Parathyroid adenoma (tissue), 2 donors: ENCODE measurements around the gene MRFAP1.

Experiments
- H2AFZ ChIP-seq: fragments of 300-600 bp; sonication (generic); one replicate; pipeline ENCODE4 v1.7.0; 2017; ENCODE audit warnings: antibody characterized with exemption, mild to moderate bottlenecking
- H3K27ac ChIP-seq: fragments of 300-600 bp; sonication (generic); one replicate; pipeline ENCODE4 v1.7.0; 2017
- H3K27me3 ChIP-seq: fragments of 300-600 bp; sonication (generic); one replicate; pipeline ENCODE4 v1.7.0; 2017; ENCODE audit warnings: low read length; ENCODE audit not compliant: control insufficient read depth, insufficient read depth
- H3K36me3 ChIP-seq: fragments of 300-600 bp; sonication (generic); one replicate; pipeline ENCODE4 v1.7.0; 2017; ENCODE audit warnings: low read length; ENCODE audit not compliant: control insufficient read depth, insufficient read depth
- H3K4me1 ChIP-seq: fragments of 300-600 bp; sonication (generic); one replicate; pipeline ENCODE4 v1.7.0; 2017; ENCODE audit warnings: control low read depth
- H3K4me2 ChIP-seq: fragments of 300-600 bp; sonication (generic); one replicate; pipeline ENCODE4 v1.7.0; 2017; ENCODE audit warnings: low read length
- H3K4me3 ChIP-seq: fragments of 300-600 bp; sonication (generic); one replicate; pipeline ENCODE4 v1.7.0; 2017; ENCODE audit warnings: low read depth, low read length
- H3K79me2 ChIP-seq: fragments of 300-600 bp; sonication (generic); one replicate; pipeline ENCODE4 v1.7.0; 2017; ENCODE audit warnings: control low read depth
- H3K9ac ChIP-seq: fragments of 300-600 bp; sonication (generic); one replicate; pipeline ENCODE4 v1.7.0; 2017; ENCODE audit warnings: mild to moderate bottlenecking
- H3K9me3 ChIP-seq: fragments of 300-600 bp; sonication (generic); one replicate; pipeline ENCODE4 v1.7.0; 2017; ENCODE audit warnings: low read length; ENCODE audit not compliant: control insufficient read depth
- CTCF ChIP-seq: fragments of 300-600 bp; sonication (generic); IDR thresholded peaks from one replicate; pipeline ENCODE4 v1.7.0; 2017; ENCODE audit warnings: antibody characterized with exemption, mild to moderate bottlenecking
- donor health status: primary hyperparathyroidism.

Gene MRFAP1

DNA sequence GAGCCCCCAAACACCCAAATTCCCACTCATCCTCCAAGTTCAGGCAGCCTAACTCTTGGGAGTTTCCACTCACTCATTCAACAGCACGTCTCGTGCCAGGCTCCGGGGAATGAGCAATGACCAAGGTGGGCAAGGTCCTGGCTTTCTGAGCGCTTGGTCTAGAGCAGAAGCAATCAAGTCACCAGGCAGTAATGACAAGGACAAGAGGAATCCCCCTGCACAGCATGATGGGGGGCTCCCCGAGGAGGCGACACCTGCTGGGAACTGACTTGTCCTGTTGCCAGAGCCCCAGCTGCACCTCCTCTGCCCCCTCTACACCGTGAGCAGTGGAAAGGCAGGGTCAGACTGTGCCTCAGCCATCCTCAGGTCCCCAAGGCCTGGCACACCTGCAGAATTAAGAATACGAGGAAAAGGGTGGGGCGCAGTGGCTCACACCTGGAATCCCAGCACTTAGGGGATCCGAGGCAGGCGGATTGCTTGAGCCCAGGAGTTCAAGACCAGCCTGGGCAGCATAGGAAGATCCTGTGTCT is 25.7 kb upstream of the MRFAP1 start:
- no peak overlapping the region for H2AFZ ChIP-seq
- no peak overlapping the region for H3K27ac ChIP-seq
- no peak overlapping the region for H3K9ac ChIP-seq
- H3K27me3 ChIP-seq = no peaks in the 10 kb centered on the region
- H3K4me1 ChIP-seq = no peaks in the 10 kb centered on the region
- H3K4me3 ChIP-seq = no peak overlapping the region
- no peaks in the 10 kb centered on the region for H3K36me3 ChIP-seq
- TF ChIP-seq CTCF = no peak
- H3K9me3 ChIP-seq = no peaks in the 10 kb centered on the region
- H3K79me2 ChIP-seq = no peaks in the 10 kb centered on the region
- H3K4me2 ChIP-seq = no peak overlapping the region

DNA sequence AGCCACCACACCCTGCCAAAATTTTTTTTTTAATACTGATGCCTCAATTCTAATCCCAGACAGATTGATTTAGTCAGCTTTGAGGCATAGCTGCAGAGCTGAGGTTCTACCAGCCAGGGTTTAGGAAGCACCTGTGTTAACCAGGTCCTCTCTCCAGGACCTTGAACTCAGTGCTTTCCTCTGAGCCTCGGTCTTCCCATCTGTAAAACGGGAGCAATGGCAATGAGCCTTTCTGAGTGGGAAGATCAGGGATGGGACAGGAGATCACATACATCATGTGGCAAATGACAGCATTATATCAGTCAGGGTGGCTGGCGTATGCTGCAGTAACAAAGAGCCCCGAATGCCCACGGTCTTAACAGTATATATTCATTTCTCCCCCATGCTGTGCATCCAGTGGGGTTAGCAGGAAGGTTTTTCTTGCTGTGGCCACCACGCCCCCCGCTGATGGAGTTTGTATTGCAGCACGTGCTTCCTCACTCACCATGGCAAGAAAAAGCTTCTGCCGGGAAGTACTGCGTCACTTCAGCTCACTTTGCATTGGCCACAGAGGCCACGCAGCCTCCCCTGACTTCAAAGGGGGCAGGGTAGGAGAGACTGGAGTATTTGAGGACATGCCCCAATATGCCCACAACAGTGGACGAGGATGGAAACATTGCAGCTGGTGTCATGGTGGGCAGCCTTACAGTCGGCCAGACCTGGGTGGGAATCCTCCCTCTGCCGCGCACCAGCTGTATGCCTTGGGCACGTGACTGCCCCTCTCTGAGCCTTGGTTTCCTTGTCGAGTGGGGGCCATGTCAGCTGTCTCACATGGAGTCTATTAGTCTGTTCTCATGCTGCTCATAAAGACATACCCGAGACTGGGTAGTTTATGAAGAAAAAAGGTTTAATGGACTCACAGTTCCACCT is 24.1 kb upstream of the MRFAP1 start:
- no peak overlapping the region for H3K27ac ChIP-seq
- no peak overlapping the region for H3K9ac ChIP-seq
- no peak overlapping the region for H3K4me2 ChIP-seq
- H3K4me1 ChIP-seq = no peaks in the 10 kb centered on the region
- H3K4me3 ChIP-seq = no peak overlapping the region
- TF ChIP-seq CTCF = no peak
- no peak overlapping the region for H2AFZ ChIP-seq
- H3K27me3 ChIP-seq = no peaks in the 10 kb centered on the region
- H3K79me2 ChIP-seq = no peaks in the 10 kb centered on the region
- no peaks in the 10 kb centered on the region for H3K9me3 ChIP-seq
- H3K36me3 ChIP-seq = no peaks in the 10 kb centered on the region

- Histone ChIP-seq H3K4me1 (no peaks in the 10 kb centered on the region), H3K9ac (no peak overlapping the region), H3K4me2 (no peak overlapping the region), H3K4me3 (no peak overlapping the region), H3K27me3 (no peaks in the 10 kb centered on the region), H3K79me2 (no peaks in the 10 kb centered on the region), H3K9me3 (no peaks in the 10 kb centered on the region), H3K36me3 (no peaks in the 10 kb centered on the region), H3K27ac (no peak overlapping the region), H2AFZ (no peak overlapping the region)
- TF ChIP-seq CTCF = no peak
Observed at GRCh38 chr4:6617246-6617645, 23.2 kb upstream of the MRFAP1 start.

DNA sequence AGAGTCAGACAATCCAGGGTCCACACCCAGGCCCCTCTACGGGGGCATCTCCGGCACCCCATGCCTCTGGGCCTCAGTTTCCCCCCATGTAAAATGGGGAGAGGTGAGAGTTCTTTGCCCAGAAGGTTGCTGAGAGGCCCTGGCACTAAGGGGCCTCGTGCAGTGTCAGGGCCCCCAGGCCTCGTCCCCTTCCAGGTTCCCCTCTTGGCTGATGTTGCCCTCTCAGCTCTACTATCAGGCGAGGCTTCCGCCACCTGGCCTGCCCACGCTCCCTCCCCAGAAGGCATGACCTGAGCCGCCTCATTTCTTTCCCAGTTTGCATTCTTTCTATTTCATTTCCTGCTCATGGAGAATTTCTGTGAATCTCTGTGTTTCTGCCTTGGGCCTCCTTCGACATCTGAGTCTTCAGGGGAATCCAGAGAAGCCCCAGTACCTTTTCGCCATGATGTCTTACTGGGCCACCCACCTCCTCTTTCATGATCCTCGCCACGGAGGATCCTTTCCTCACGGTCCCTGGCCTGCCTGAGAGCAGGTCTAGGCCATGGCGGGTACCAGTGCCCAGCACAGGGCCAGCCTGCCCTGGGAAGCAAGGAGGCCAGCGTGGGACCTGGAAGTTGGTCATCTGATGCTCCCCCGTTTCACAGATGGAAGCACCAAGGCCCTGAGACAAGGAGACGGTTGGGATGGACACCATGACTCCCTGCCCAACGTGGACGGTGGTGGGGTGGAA is 21.9 kb upstream of the MRFAP1 start:
- no peak overlapping the region for H3K27ac ChIP-seq
- H3K9me3 ChIP-seq = no peaks in the 10 kb centered on the region
- H3K79me2 ChIP-seq = no peaks in the 10 kb centered on the region
- no peak for TF ChIP-seq CTCF
- no peak overlapping the region for H3K9ac ChIP-seq
- no peaks in the 10 kb centered on the region for H3K4me1 ChIP-seq
- H3K27me3 ChIP-seq = no peaks in the 10 kb centered on the region
- H3K36me3 ChIP-seq = no peaks in the 10 kb centered on the region
- H2AFZ ChIP-seq = no peak overlapping the region
- H3K4me2 ChIP-seq = no peak overlapping the region
- no peak overlapping the region for H3K4me3 ChIP-seq
